GM23248 (cell line): Measurements from ENCODE around the gene FBLN2.

Experiments
- EZH2 ChIP-seq: fragments of 200-600 bp; sonication (generic); IDR thresholded peaks from 2 replicates; pipeline ENCODE4 v1.6.1; 2018; ENCODE audit warnings: antibody characterized with exemption, mild to moderate bottlenecking; ENCODE audit not compliant: insufficient read depth, poor library complexity, severe bottlenecking
- EZH2phosphoT487 ChIP-seq: fragments of 200-600 bp; sonication (generic); IDR thresholded peaks from 2 replicates; pipeline ENCODE4 v1.6.1; 2018; ENCODE audit warnings: antibody characterized with exemption, moderate library complexity, mild to moderate bottlenecking, low read depth; ENCODE audit not compliant: insufficient read depth

GRCh38 chr3:13598926-13599886 is 50.3 kb downstream of the FBLN2 start:
- no peak for TF ChIP-seq EZH2
- no peak for TF ChIP-seq EZH2phosphoT487
